Omental fat pad (tissue), 4 donors: ENCODE measurements around the gene MTA1. TPM values are rescaled to one million over a fixed set of nuclear protein-coding genes. Genes with fewer than 3 reads are reported as not detected.

ENCODE experiments used
- ATAC-seq: fragments of 150-250 bp; one replicate; pipeline ENCODE4 v1.9.1; 2016; ENCODE audit warnings: mild to moderate bottlenecking, moderate library complexity; ENCODE audit not compliant: low FRiP score
- DNase-seq: peaks from one replicate; pipeline ENCODE4 v3.0.0-alpha.2; 2019; ENCODE audit warnings: low spot score
- CTCF ChIP-seq, 3 donors: fragments of 450-650 bp; IDR thresholded peaks; one replicate each; pipeline ENCODE4 v1.5.1; 2016 to 2017; ENCODE audit warnings: antibody characterized with exemption in 3 of 3, mild to moderate bottlenecking in 3 of 3, moderate library complexity in 2 of 3
- total RNA-seq, 4 donors: library from RNA; depleted of rRNA; stranded (reverse); fragments of >200 nt; gene quantifications; one replicate each; pipeline ENCODE4 v1.1.0, GENCODE V29; 2016

MTA1 gene
- total RNA-seq, 4 donors from 2014 or later, result 35.4 to 72.5 (median 59.7) TPM

GRCh38 chr14:105466531-105467248, 47.1 kb downstream of the MTA1 start:
- TF ChIP-seq CTCF (IDR thresholded peaks at IDR 0.05), result no peak
- DNase-seq (no peak), ATAC-seq (no peak)

GRCh38 chr14:105467249-105467941, 47.8 kb downstream of the MTA1 start:
- ATAC-seq (no peak), DNase-seq (no peak)
- no peak for TF ChIP-seq CTCF (IDR thresholded peaks at IDR 0.05)

DNA sequence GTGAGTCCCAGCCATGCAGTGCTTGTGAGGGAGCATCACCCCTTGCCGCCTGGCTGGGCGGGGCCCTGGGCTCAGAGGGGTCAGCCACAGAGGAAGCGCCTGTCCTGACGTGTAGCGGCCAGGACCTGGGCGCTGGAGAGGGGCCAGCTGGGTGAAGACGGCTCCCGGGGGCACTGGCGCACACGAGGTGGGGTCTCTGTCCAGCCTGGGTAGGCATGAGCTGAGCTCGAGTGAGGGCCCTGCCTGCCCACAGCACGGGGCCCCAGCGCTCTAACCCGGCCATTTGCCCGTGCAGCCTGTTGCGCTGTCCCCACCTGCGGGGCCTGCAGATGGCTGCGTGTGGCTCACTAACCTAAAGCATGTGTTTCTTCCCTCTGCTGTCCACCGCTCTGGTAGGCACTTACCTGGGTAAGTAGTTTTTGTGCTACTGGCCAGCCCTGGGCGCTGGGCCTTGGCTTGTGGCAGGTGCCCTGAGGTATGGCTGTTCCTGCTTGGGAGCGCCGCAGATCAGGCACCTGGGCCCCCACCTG, 48.4 kb downstream of the MTA1 start:
- no peak for DNase-seq
- no peak for TF ChIP-seq CTCF (IDR thresholded peaks at IDR 0.05)
- no peak for ATAC-seq

DNA sequence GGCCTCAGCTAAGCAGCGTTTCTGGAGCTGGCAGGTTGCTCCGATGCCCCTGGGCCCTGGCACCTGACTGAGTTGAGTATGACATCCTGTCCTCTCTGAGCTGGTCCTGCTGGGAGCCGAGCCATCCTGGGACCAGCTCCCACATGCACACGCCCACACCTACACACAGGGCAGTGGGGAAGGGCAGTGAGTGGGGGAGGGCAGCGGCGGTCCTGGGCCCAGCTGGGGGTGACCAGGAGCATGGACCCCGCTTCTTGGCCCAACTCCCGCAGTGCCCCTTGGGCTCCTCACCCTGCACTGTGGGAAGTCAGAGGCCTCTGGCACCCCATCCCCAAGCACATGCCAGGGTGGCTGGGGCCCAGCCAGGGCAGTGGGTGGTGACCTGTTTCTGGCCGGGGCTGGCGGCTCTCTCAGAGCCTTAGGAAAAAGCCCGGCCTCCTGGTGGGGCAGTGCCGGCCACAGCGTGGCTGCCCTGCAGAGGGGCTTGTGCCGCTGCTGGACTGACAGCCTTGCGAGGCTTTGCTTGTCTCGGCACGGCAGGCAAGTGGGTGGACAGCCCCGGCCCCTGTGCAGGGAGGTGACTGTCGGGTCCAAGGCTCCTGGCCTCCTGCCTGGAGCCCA, 49.1 kb downstream of the MTA1 start:
- no peak for DNase-seq
- no peak for ATAC-seq
- TF ChIP-seq CTCF (IDR thresholded peaks at IDR 0.05), result no peak

- no peak for TF ChIP-seq CTCF (IDR thresholded peaks at IDR 0.05)
- ATAC-seq, result no peak
- DNase-seq, result no peak
These were observed 50.1 kb downstream of the MTA1 start for GRCh38 chr14:105469456-105470349.
